Kidney (tissue), 14 donors: Measurements from ENCODE around the gene AK2. TPM values are rescaled to one million over a fixed set of nuclear protein-coding genes. Genes with fewer than 3 reads are reported as not detected.

ENCODE experiments used
- DNase-seq, 5 donors: peaks; one replicate each; pipeline ENCODE4 v3.0.0-alpha.2; 2013 to 2020
- FAIRE-seq: peaks from 2 replicates; lab custom pipeline; 2012; peaks lifted over from hg19 to GRCh38; lab: Jason Lieb, UNC
- H3K27ac ChIP-seq, 2 donors: one replicate each; pipeline ENCODE4 v1.7.0; 2013; ENCODE audit warnings: low read depth in 2 of 2, low read length in 2 of 2, inconsistent platforms in 1 of 2
- H3K27me3 ChIP-seq: one replicate; pipeline ENCODE4 v1.7.1; 2013; ENCODE audit warnings: low read length, inconsistent platforms; ENCODE audit not compliant: control insufficient read depth, insufficient read depth
- H3K36me3 ChIP-seq, 3 donors: one replicate each; pipeline versions ENCODE4 v1.7.0 to v1.7.1; 2013; ENCODE audit warnings: low read length in 3 of 3, control low read depth in 1 of 3, inconsistent platforms in 1 of 3; ENCODE audit not compliant: insufficient read depth in 3 of 3, control insufficient read depth in 2 of 3
- H3K4me1 ChIP-seq, 3 donors: one replicate each; pipeline versions ENCODE4 v1.7.0 to v1.7.1; 2013; ENCODE audit warnings: low read length in 3 of 3, inconsistent platforms in 1 of 3, low read depth in 1 of 3; ENCODE audit not compliant: control insufficient read depth in 2 of 3, insufficient read depth in 2 of 3
- H3K4me3 ChIP-seq, 3 donors: one replicate each; pipeline versions ENCODE4 v1.7.0 to v1.8.1; 2013; ENCODE audit warnings: low read length in 3 of 3, control low read depth in 1 of 3, inconsistent platforms in 1 of 3
- H3K9ac ChIP-seq, 3 donors: one replicate each; pipeline versions ENCODE4 v1.7.0 to v1.7.1; 2013; ENCODE audit warnings: low read length in 3 of 3, control low read depth in 1 of 3, inconsistent platforms in 1 of 3
- H3K9me3 ChIP-seq, 3 donors: one replicate each; pipeline versions ENCODE4 v1.7.0 to v1.7.1; 2013; ENCODE audit warnings: low read length in 3 of 3, control low read depth in 1 of 3, inconsistent platforms in 1 of 3; ENCODE audit not compliant: control insufficient read depth in 2 of 3, insufficient read depth in 1 of 3
- intact Hi-C: fragments of 100-400 bp; cut with DNase I; formaldehyde crosslinking; loops from one replicate; pipeline ENCODE4 v1.11.1; 2022
- polyA plus RNA-seq: library from polyadenylated mRNA; stranded (reverse); fragments of 350-450 nt; fragmentation: Illumina TruSeq; extraction: RNeasy Lipid Tissue Mini Kit (QIAGEN cat#74804); gene quantifications from one replicate; pipeline ENCODE4 v1.2.3, GENCODE V29; 2014; ENCODE audit warnings: low read depth, low replicate concordance; ENCODE audit not compliant: insufficient read depth
- total RNA-seq: library from RNA; stranded (reverse); fragmentation: NEBNext Ultra II Directional; extraction: Animal tissue kit (Norgen Biotek cat#: 25700); gene quantifications from one replicate; pipeline ENCODE4 v1.2.1, GENCODE V29; 2021
- TF ChIP-seq, protein P1 (sequence below): IDR thresholded peaks from 3 replicates; pipeline ENCODE4 v1.5.1; 2012; ENCODE audit warnings: mild to moderate bottlenecking, moderate library complexity, borderline replicate concordance; ENCODE audit not compliant: insufficient read depth; ENCODE audit errors: extremely low read depth
- donor health status: control.
- donor health status: control.
- donor health status: control.
- donor health status: control.
- donor health status: control.
- donor health status: DM: yes; HTN: yes; CAD: no.
- donor health status: Normal renal cell carcinoma (clear cell type).

Gene AK2
- total and polyA plus RNA-seq, 2 donors from 2014 or later: 172 to 334 TPM

DNA sequence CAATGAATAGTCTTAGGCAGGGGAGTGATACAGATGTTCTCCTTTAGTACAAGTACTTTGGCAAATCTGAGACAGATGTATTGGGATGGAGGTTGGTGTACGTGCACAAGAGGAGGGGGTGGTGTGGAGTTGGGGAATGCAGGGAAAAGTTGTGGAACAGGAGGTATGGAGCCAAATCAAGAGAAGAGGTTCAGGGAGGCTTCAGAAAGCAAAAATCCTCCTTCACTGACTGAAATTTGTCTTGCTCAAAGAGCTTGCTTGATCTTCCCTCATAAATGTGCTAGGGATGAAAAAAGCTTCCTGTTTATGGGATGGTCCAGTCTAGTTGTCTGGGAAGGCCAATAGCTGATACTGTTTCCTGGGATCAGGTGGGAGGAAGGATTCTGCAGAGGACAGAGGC, 77.9 kb downstream of the AK2 start:
- Histone ChIP-seq H3K9me3 (no peaks in the 10 kb centered on the region), H3K36me3 (no peaks in the 10 kb centered on the region), H3K4me1 (peaks cover 0 to 11% (median 4%) of the 10 kb centered on the region in 3 donors), H3K27me3 (no peaks in the 10 kb centered on the region), H3K9ac (no peak overlapping the region), H3K27ac (no peak overlapping the region), H3K4me3 (no peak overlapping the region)
- TF ChIP-seq, protein P1, sequence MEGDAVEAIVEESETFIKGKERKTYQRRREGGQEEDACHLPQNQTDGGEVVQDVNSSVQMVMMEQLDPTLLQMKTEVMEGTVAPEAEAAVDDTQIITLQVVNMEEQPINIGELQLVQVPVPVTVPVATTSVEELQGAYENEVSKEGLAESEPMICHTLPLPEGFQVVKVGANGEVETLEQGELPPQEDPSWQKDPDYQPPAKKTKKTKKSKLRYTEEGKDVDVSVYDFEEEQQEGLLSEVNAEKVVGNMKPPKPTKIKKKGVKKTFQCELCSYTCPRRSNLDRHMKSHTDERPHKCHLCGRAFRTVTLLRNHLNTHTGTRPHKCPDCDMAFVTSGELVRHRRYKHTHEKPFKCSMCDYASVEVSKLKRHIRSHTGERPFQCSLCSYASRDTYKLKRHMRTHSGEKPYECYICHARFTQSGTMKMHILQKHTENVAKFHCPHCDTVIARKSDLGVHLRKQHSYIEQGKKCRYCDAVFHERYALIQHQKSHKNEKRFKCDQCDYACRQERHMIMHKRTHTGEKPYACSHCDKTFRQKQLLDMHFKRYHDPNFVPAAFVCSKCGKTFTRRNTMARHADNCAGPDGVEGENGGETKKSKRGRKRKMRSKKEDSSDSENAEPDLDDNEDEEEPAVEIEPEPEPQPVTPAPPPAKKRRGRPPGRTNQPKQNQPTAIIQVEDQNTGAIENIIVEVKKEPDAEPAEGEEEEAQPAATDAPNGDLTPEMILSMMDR: no peak
- intact Hi-C loops: no loop called here
- DNase-seq: no peak
- no peak for FAIRE-seq

Other genes starting within 250 kb of the AK2 start
- 86.1 TPM for gene YARS1, start 219.5 kb downstream of the AK2 start, total RNA-seq
- gene YARS1, start 219.5 kb downstream of the AK2 start, polyA plus RNA-seq: 24.8 TPM
- gene S100PBP, start 219.2 kb downstream of the AK2 start, total RNA-seq: 40.1 TPM
- gene S100PBP, start 219.2 kb downstream of the AK2 start, polyA plus RNA-seq: 14.3 TPM
- gene FNDC5, start 166.0 kb downstream of the AK2 start, total RNA-seq: 0.35 TPM
- gene FNDC5, start 166.0 kb downstream of the AK2 start, polyA plus RNA-seq: 4.2 TPM
- 0.28 TPM for gene HPCA, start 150.4 kb downstream of the AK2 start, total RNA-seq
- gene HPCA, start 150.4 kb downstream of the AK2 start, polyA plus RNA-seq: 1.2 TPM
- 45.9 TPM for gene TMEM54, start 135.5 kb downstream of the AK2 start, total RNA-seq
- 55.2 TPM for gene TMEM54, start 135.5 kb downstream of the AK2 start, polyA plus RNA-seq
- 30.8 TPM for gene RNF19B, start 72.1 kb downstream of the AK2 start, total RNA-seq
- 17.3 TPM for gene RNF19B, start 72.1 kb downstream of the AK2 start, polyA plus RNA-seq
- gene AZIN2, start 44.3 kb upstream of the AK2 start, total RNA-seq: 4.9 TPM
- 7.5 TPM for gene AZIN2, start 44.3 kb upstream of the AK2 start, polyA plus RNA-seq
- gene TRIM62, start 145.2 kb upstream of the AK2 start, total RNA-seq: 6.2 TPM
- gene TRIM62, start 145.2 kb upstream of the AK2 start, polyA plus RNA-seq: 3.2 TPM
- gene ZNF362, start 219.6 kb upstream of the AK2 start, total RNA-seq: 36.9 TPM
- gene ZNF362, start 219.6 kb upstream of the AK2 start, polyA plus RNA-seq: 17.4 TPM